ENCODE measurements around the gene PIH1D2. TPM values are rescaled to one million over a fixed set of nuclear protein-coding genes. Genes with fewer than 3 reads are reported as not detected.

Gene PIH1D2
- total RNA-seq, 1 experiment from 2014 or later: 2.8 TPM

DNA sequence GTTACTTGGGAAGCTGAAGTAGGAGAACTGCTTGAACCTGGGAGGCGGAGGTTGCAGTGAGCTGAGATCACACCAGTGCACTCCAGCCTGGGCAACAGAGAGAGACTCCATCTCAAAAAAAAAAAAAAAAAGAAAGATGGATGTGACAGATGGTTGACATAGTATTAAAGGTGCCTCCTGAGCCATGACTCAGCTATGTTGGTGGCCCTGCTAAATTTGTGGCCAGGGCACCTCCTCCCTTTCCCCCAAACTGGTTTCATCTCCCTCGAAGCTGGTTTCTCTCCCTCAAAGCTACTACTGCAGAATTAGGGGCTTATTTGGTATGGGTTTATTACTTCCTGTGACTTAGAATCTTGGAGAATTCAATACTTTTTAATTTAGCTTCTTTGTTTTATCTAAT lies 44.4 kb upstream of the PIH1D2 start:
- no peaks in the 10 kb centered on the region for H3K36me3 ChIP-seq (ENCODE audit: insufficient read depth, low read length, poor library complexity, severe bottlenecking)
- TF ChIP-seq, protein P1, sequence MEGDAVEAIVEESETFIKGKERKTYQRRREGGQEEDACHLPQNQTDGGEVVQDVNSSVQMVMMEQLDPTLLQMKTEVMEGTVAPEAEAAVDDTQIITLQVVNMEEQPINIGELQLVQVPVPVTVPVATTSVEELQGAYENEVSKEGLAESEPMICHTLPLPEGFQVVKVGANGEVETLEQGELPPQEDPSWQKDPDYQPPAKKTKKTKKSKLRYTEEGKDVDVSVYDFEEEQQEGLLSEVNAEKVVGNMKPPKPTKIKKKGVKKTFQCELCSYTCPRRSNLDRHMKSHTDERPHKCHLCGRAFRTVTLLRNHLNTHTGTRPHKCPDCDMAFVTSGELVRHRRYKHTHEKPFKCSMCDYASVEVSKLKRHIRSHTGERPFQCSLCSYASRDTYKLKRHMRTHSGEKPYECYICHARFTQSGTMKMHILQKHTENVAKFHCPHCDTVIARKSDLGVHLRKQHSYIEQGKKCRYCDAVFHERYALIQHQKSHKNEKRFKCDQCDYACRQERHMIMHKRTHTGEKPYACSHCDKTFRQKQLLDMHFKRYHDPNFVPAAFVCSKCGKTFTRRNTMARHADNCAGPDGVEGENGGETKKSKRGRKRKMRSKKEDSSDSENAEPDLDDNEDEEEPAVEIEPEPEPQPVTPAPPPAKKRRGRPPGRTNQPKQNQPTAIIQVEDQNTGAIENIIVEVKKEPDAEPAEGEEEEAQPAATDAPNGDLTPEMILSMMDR (conservative IDR thresholded peaks at IDR 0.05; ENCODE audit: low read depth, low read length): no peak
- no peak for TF ChIP-seq EZH2 (IDR thresholded peaks at IDR 0.05; ENCODE audit: borderline replicate concordance, low read depth, low read length, poor library complexity, severe bottlenecking)
- no peaks in the 10 kb centered on the region for H3K9me3 ChIP-seq (ENCODE audit: low read depth, low read length, poor library complexity, severe bottlenecking)
- no peak for DNase-seq (ENCODE audit: low spot score)
- H3K4me1 ChIP-seq (ENCODE audit: insufficient read depth, low read length, poor library complexity, severe bottlenecking): peaks cover 37% of the 10 kb centered on the region
- H3K27me3 ChIP-seq (replicated peaks; ENCODE audit: insufficient read depth, low read depth, low read length, poor library complexity): no peaks in the 10 kb centered on the region
- no TSS peak for BruUV-seq (replicated peaks)
- no peak overlapping the region for H3K4me3 ChIP-seq (ENCODE audit: low read depth, low read length, poor library complexity, severe bottlenecking)
- intact Hi-C loops (cut with micrococcal nuclease; ENCODE audit: unreplicated experiment): no loop called here
- POLR2A ChIA-PET (ENCODE audit: low non-redundant PET): no interaction called here
- H3K27ac ChIP-seq (ENCODE audit: low read depth, low read length, poor library complexity, severe bottlenecking): no peak overlapping the region
- CTCF ChIA-PET: no interaction called here

DNA sequence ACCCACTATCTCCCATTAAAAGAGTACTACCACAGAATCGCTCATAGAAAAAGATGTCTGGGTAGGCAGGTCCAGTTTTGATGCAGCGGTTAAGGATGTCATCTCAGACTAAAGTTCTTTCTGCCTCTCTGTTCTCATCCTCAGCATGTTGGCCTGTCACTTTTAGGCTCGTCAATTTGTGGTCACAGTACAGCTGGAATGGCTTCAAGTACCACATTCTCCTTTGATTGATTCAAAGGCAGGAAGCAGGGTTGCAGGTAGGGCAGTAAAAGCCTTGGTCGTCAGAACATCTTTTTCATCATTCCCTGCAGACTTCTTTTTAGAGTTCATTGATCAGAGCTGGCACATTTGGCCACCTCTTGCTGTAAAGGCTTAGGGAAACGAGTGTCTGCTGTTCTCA lies 41.6 kb upstream of the PIH1D2 start:
- no peak for DNase-seq (ENCODE audit: low spot score)
- POLR2A ChIA-PET (ENCODE audit: low non-redundant PET): no interaction called here
- BruUV-seq (replicated peaks): no TSS peak
- Histone ChIP-seq H3K36me3 (ENCODE audit: insufficient read depth, low read length, poor library complexity, severe bottlenecking) (no peaks in the 10 kb centered on the region), H3K27me3 (replicated peaks; ENCODE audit: insufficient read depth, low read depth, low read length, poor library complexity) (no peaks in the 10 kb centered on the region), H3K9me3 (ENCODE audit: low read depth, low read length, poor library complexity, severe bottlenecking) (peaks cover 3% of the 10 kb centered on the region), H3K4me3 (ENCODE audit: low read depth, low read length, poor library complexity, severe bottlenecking) (no peak overlapping the region), H3K4me1 (ENCODE audit: insufficient read depth, low read length, poor library complexity, severe bottlenecking) (peaks cover 20% of the 10 kb centered on the region), H3K27ac (ENCODE audit: low read depth, low read length, poor library complexity, severe bottlenecking) (no peak overlapping the region)
- TF ChIP-seq EZH2 (IDR thresholded peaks at IDR 0.05; ENCODE audit: borderline replicate concordance, low read depth, low read length, poor library complexity, severe bottlenecking): no peak
- TF ChIP-seq, protein P1 (conservative IDR thresholded peaks at IDR 0.05; ENCODE audit: low read depth, low read length): no peak
- CTCF ChIA-PET: interaction anchor here (0.8 kb wide), 1 partner anchor 165 kb away, joined by 6 read pairs; no protein-coding TSS in a partner anchor
- intact Hi-C loops (cut with micrococcal nuclease; ENCODE audit: unreplicated experiment): no loop called here

DNA sequence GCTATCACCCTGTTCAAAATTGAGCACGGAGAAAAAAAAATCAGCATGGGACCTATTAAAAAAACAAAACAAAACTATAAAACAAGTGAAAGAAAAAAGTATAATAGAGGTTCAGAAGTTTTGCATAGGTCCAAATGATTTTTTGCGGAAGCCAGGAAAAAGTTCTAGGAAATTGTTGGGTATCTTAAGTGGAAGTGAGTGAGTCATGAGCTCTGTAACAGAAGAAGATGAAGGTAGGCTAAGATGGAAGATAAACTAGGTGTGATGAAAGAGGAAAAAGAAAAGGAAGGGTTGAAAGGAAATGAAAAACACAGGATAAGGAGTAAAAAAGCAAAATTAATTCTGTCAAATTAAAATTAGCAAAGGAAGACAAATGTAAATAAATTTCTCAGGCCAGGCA lies 40.6 kb upstream of the PIH1D2 start:
- no TSS peak for BruUV-seq (replicated peaks)
- intact Hi-C loops (cut with micrococcal nuclease; ENCODE audit: unreplicated experiment): no loop called here

More for the DNA sequence above, 40.6 kb upstream of the PIH1D2 start:
- TF ChIP-seq EZH2 (IDR thresholded peaks at IDR 0.05; ENCODE audit: borderline replicate concordance, low read depth, low read length, poor library complexity, severe bottlenecking): no peak
- TF ChIP-seq, protein P1 (conservative IDR thresholded peaks at IDR 0.05; ENCODE audit: low read depth, low read length): no peak
- H3K9me3 ChIP-seq (ENCODE audit: low read depth, low read length, poor library complexity, severe bottlenecking): peaks cover 3% of the 10 kb centered on the region
- ChIA-PET POLR2A (ENCODE audit: low non-redundant PET) (interaction anchor here (0.5 to 0.6 kb wide), 2 partner anchors 10 to 29 kb away, joined by 3 to 11 read pairs; no protein-coding TSS in a partner anchor), CTCF (interaction anchor here (0.6 to 1.2 kb wide), 3 partner anchors 13 to 165 kb away, joined by 3 to 17 read pairs (median 3); no protein-coding TSS in a partner anchor)
- no peak for DNase-seq (ENCODE audit: low spot score)
- peaks cover 10% of the 10 kb centered on the region for H3K4me1 ChIP-seq (ENCODE audit: insufficient read depth, low read length, poor library complexity, severe bottlenecking)
- no peak overlapping the region for H3K27ac ChIP-seq (ENCODE audit: low read depth, low read length, poor library complexity, severe bottlenecking)
- no peaks in the 10 kb centered on the region for H3K36me3 ChIP-seq (ENCODE audit: insufficient read depth, low read length, poor library complexity, severe bottlenecking)
- no peak overlapping the region for H3K4me3 ChIP-seq (ENCODE audit: low read depth, low read length, poor library complexity, severe bottlenecking)
- no peaks in the 10 kb centered on the region for H3K27me3 ChIP-seq (replicated peaks; ENCODE audit: insufficient read depth, low read depth, low read length, poor library complexity)

Data from A673 (cell line).